ENCODE data around the gene SLC5A2. TPM values are rescaled to one million over a fixed set of nuclear protein-coding genes. Genes with fewer than 3 reads are reported as not detected.
A peak's percentile ranks its signal among the peaks of the same experiment; 100 is the strongest.

The SLC5A2 gene
- total and polyA plus RNA-seq, 2 of the 13 experiments (the other 11 are each of a cell fraction or from before 2014, with no cell fraction given), result 0.24 to 0.97 TPM

DNA sequence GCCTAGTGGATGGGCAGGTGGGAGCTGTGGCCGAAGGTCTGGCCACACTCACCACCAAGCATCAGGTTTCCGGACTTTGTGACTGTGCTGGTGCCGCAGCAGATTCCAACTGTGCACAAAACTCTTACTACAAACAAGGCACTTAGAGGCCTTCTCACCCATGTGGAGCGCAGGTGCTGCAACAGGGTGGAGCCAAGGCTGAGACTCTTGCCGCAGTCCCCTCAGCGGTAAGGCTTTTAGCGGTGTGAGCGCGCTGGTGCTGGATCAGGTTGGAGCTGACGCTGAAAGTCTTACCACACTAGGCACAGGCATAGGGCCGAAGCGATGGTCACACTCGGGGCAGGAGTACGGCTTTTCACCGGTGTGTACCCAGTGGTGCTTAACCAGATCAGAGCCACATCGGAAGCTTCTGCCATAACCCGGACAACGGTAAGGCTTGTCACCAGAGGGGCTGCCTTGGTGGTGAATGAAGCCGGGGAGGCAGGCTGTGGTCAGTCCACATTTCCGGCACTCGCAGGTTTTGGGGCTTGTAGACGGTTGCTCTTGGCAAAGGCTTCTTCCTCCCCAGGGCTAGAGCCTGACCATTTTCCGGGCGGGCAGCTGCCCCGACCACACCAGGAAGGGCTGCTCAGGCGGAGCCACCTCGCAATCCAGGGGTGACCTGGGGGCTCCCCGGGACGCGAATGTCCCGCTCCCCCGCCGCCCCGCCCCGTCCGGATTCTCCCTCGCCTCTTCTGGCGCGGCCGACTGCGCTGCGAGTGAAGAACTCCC is 24.7 kb upstream of the SLC5A2 start (continued):
- TF ChIP-seq, protein P1, sequence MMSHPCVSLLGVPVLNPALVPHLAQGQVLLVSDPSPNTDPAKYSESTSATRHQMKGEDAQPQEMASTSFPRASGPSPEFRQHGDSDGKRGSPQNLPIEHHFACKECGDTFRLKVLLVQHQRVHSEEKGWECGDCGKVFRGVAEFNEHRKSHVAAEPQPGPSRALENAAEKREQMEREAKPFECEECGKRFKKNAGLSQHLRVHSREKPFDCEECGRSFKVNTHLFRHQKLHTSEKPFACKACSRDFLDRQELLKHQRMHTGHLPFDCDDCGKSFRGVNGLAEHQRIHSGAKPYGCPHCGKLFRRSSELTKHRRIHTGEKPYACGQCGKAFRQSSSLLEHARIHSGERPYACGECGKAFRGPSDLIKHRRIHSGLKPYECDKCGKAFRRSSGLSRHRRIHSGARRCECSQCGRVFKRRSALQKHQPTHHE (CRISPR knock-in tag; IDR thresholded peaks at IDR 0.05; ENCODE audit: borderline replicate concordance), result peak; percentile 68
- TF ChIP-seq AKAP8 (CRISPR knock-in tag; IDR thresholded peaks at IDR 0.05), result peak; percentile 76; the same call in 1 of the 2 replicates

- Histone ChIP-seq H2AFZ (ENCODE audit: low read length) (no peak within 1 kb of the TSS), H3K79me2 (ENCODE audit: insufficient read depth, low read length) (peaks cover 38% of the 10 kb centered on the region), H3K27ac (ENCODE audit: extremely low read length, insufficient read depth, low read length) (peak within 1 kb of the TSS; percentile 95), H3K27me3 (ENCODE audit: control insufficient read depth in 1 of 2, insufficient read depth in 2 of 2, low read length in 2 of 2) (no peaks in the 10 kb centered on the region; a peak in 1 of 5 replicates), H3K4me3 (replicated peaks in 1 of 3; ENCODE audit: insufficient read depth in 1 of 3, low read depth in 2 of 3, low read length in 3 of 3) (peak within 1 kb of the TSS; percentile 71 to 98 (median 83)), H3K4me1 (ENCODE audit: insufficient read depth, low read length) (peaks cover 49% of the 10 kb centered on the region), H3K4me2 (ENCODE audit: low read depth, low read length) (peak within 1 kb of the TSS; percentile 99), H4K20me1 (ENCODE audit: insufficient read depth, low read length) (peaks cover 43% of the 10 kb centered on the region), H3K9me3 (ENCODE audit: low read length) (no peaks in the 10 kb centered on the region), H3K9ac (ENCODE audit: insufficient read depth, low read depth, low read length) (peak within 1 kb of the TSS; percentile 97), H3K36me3 (replicated peaks in 1 of 2; ENCODE audit: control insufficient read depth in 1 of 2, insufficient read depth in 2 of 2, low read length in 2 of 2) (peaks cover 23 to 29% of the 10 kb centered on the region in 2 experiments)
- CTCF ChIA-PET (ENCODE audit: low intra/inter-chr PET ratio, low total read pairs), result interaction anchor here (0.7 kb wide), 1 partner anchor 19 kb away, joined by 3 read pairs; no protein-coding TSS in a partner anchor
- under 1% methylated on average over 43 of the region's 91 CpGs for WGBS (ENCODE audit: low lambda C conversion rate)
- peak; percentile 98 for DNase-seq (ENCODE audit: low spot score)
- FAIRE-seq, result no peak
- BruUV-seq (replicated peaks), result TSS peak; percentile 57
- ATAC-seq, result peak; percentile 76
- intact Hi-C loops (cut with micrococcal nuclease; ENCODE audit: unreplicated experiment), result loop anchor here (1.0 to 5.0 kb wide), 4 partner anchors 18 to 413 kb away; partner anchors contain the start of genes RUSF1 and ZNF267
- POLR2A ChIA-PET, result interaction anchor here (0.8 to 8.3 kb wide), 30 partner anchors 8 to 460 kb away, joined by 3 to 110 read pairs (median 8); partner anchors contain the start of genes FUS, KAT8, PYCARD and RUSF1
- in situ Hi-C loops (cut with HindIII; ENCODE audit: extremely low pct_ligation_motif_present, low pct_unique_long_range_greater_than_20kb), result loop anchor here (5.0 to 10.0 kb wide), 3 partner anchors 243 to 467 kb away; partner anchors contain the start of gene ZNF267
- TF ChIP-seq ZNF33A (CRISPR knock-in tag; IDR thresholded peaks at IDR 0.05; ENCODE audit: borderline replicate concordance) (no peak), RELA (CRISPR knock-in tag; IDR thresholded peaks at IDR 0.05) (no peak), CCAR2 (optimal IDR thresholded peaks at IDR 0.05; ENCODE audit: low read depth, low read length) (no peak), ZKSCAN5 (CRISPR knock-in tag; IDR thresholded peaks at IDR 0.05) (0 out of 2 replicates have a peak, but pooled peaks have one; percentile 11), GFI1 (CRISPR knock-in tag; IDR thresholded peaks at IDR 0.05; ENCODE audit: borderline replicate concordance) (peak; percentile 17; the same call in 1 of the 2 replicates), MEIS1 (CRISPR knock-in tag; IDR thresholded peaks at IDR 0.05; ENCODE audit: borderline replicate concordance) (peak; percentile 80; the same call in 1 of the 2 replicates), ZBTB7B (CRISPR knock-in tag; IDR thresholded peaks at IDR 0.05) (peak; percentile 69; the same call in 1 of the 2 replicates), ZNF383 (CRISPR knock-in tag; IDR thresholded peaks at IDR 0.05; ENCODE audit: borderline replicate concordance) (0 out of 2 replicates have a peak, but pooled peaks have one; percentile 21), NFYC (CRISPR knock-in tag; IDR thresholded peaks at IDR 0.05) (peak; percentile 56), BRD4 (CRISPR knock-in tag; IDR thresholded peaks at IDR 0.05) (peak; percentile 90), RARG (CRISPR knock-in tag; IDR thresholded peaks at IDR 0.05; ENCODE audit: low read depth) (no peak), PHF20 (CRISPR knock-in tag; IDR thresholded peaks at IDR 0.05) (peak; percentile 93), ZNF446 (CRISPR knock-in tag; IDR thresholded peaks at IDR 0.05) (no peak), ZMYM2 (CRISPR knock-in tag; IDR thresholded peaks at IDR 0.05) (no peak)
- TF ChIP-seq, protein P2, sequence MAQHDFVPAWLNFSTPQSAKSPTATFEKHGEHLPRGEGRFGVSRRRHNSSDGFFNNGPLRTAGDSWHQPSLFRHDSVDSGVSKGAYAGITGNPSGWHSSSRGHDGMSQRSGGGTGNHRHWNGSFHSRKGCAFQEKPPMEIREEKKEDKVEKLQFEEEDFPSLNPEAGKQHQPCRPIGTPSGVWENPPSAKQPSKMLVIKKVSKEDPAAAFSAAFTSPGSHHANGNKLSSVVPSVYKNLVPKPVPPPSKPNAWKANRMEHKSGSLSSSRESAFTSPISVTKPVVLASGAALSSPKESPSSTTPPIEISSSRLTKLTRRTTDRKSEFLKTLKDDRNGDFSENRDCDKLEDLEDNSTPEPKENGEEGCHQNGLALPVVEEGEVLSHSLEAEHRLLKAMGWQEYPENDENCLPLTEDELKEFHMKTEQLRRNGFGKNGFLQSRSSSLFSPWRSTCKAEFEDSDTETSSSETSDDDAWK (CRISPR knock-in tag; IDR thresholded peaks at IDR 0.05), result no peak
Observed at GRCh38 chr16:31458844-31459686, 23.9 kb upstream of the SLC5A2 start, which contains the start of gene ARMC5. Gene ARMC5 (plus strand): TSS chr16:31459501. CDS start chr16:31459525, 24 bp downstream.
